AG09319 (cell line): ENCODE measurements around the gene ZFYVE16.

Experiments used
- DNase-seq: peaks from one replicate; pipeline ENCODE4 v3.0.0-alpha.2; 2010; ENCODE audit warnings: low read depth; ENCODE audit errors: extremely low read depth
- CTCF ChIP-seq: IDR thresholded peaks from 2 replicates; pipeline ENCODE4 v1.5.1; 2011; ENCODE audit warnings: low read depth, mild to moderate bottlenecking, inconsistent platforms, low read length, moderate library complexity

The ZFYVE16 gene

GRCh38 chr5:80516826-80517225, 109.0 kb downstream of the ZFYVE16 start:
- TF ChIP-seq CTCF = no peak
- DNase-seq = peak; percentile 10
